Stimulated activated CD4-positive, alpha-beta T cell treated with anti-CD3 and anti-CD28 coated beads, Interleukin-1b, Interleukin-23, amount 100 ng/mL, for 24 hours (primary cell): ENCODE data around the gene LRRFIP1.
"Not testable (repeated sequence)": the region's sequence is repeated elsewhere in the genome, so short reads cannot be mapped to it uniquely, and the experiment has no call there.

Source experiments
- DNase-seq, 4 experiments: peaks; one replicate each; pipeline ENCODE4 v3.0.0-alpha.2; 2020; ENCODE audit warnings: low read depth in 4 of 4, low spot score in 1 of 4

The LRRFIP1 gene

GRCh38 chr2:237765122-237765521, 137.7 kb downstream of the LRRFIP1 start:
- not testable (repeated sequence) for DNase-seq

GRCh38 chr2:237765875-237766274, 138.5 kb downstream of the LRRFIP1 start:
- no peak for DNase-seq

GRCh38 chr2:237766340-237766739, 139.0 kb downstream of the LRRFIP1 start:
- no peak for DNase-seq

GRCh38 chr2:237772513-237772912, 145.1 kb downstream of the LRRFIP1 start:
- DNase-seq: no peak

GRCh38 chr2:237773826-237774225, 146.4 kb downstream of the LRRFIP1 start:
- DNase-seq: no peak

GRCh38 chr2:237774811-237775553, 147.6 kb downstream of the LRRFIP1 start:
- peak; percentile 7 to 22 (median 16) for DNase-seq

- DNase-seq: no peak
Observed at GRCh38 chr2:237779521-237779920, 152.1 kb downstream of the LRRFIP1 start.

GRCh38 chr2:237782181-237782580, 154.8 kb downstream of the LRRFIP1 start:
- no peak for DNase-seq

- not testable (repeated sequence) for DNase-seq
Observed at GRCh38 chr2:237783678-237784077, 156.3 kb downstream of the LRRFIP1 start.

GRCh38 chr2:237786936-237787335, 159.5 kb downstream of the LRRFIP1 start:
- no peak for DNase-seq

- DNase-seq: no peak
Observed at GRCh38 chr2:237790353-237790752, 163.0 kb downstream of the LRRFIP1 start.

GRCh38 chr2:237791977-237792727, 164.8 kb downstream of the LRRFIP1 start:
- no peak for DNase-seq

GRCh38 chr2:237797253-237797652, 169.9 kb downstream of the LRRFIP1 start:
- no peak for DNase-seq

- DNase-seq: no peak
Observed at GRCh38 chr2:237798236-237799059, 171.1 kb downstream of the LRRFIP1 start, which contains the start of gene RBM44. RBM44 (plus strand) TSS chr2:237798779; CDS start chr2:237813610, 14,831 bp downstream.

- no peak for DNase-seq
Observed at GRCh38 chr2:237799060-237799428, 171.7 kb downstream of the LRRFIP1 start.

GRCh38 chr2:237801466-237801865, 174.1 kb downstream of the LRRFIP1 start:
- no peak for DNase-seq

GRCh38 chr2:237806334-237806733, 178.9 kb downstream of the LRRFIP1 start:
- no peak for DNase-seq

- no peak for DNase-seq
Observed at GRCh38 chr2:237815637-237816036, 188.2 kb downstream of the LRRFIP1 start.

- DNase-seq: no peak
Observed at GRCh38 chr2:237816531-237816930, 189.1 kb downstream of the LRRFIP1 start.

GRCh38 chr2:237818066-237818473, 190.7 kb downstream of the LRRFIP1 start:
- no peak for DNase-seq

- no peak for DNase-seq
Observed at GRCh38 chr2:237819231-237819630, 191.8 kb downstream of the LRRFIP1 start.
